ENCODE results near the gene MLF2. TPM values are rescaled to one million over a fixed set of nuclear protein-coding genes. Genes with fewer than 3 reads are reported as not detected.

MLF2 gene
- total RNA-seq, 2 donors from 2014 or later: 219 to 393 TPM

DNA sequence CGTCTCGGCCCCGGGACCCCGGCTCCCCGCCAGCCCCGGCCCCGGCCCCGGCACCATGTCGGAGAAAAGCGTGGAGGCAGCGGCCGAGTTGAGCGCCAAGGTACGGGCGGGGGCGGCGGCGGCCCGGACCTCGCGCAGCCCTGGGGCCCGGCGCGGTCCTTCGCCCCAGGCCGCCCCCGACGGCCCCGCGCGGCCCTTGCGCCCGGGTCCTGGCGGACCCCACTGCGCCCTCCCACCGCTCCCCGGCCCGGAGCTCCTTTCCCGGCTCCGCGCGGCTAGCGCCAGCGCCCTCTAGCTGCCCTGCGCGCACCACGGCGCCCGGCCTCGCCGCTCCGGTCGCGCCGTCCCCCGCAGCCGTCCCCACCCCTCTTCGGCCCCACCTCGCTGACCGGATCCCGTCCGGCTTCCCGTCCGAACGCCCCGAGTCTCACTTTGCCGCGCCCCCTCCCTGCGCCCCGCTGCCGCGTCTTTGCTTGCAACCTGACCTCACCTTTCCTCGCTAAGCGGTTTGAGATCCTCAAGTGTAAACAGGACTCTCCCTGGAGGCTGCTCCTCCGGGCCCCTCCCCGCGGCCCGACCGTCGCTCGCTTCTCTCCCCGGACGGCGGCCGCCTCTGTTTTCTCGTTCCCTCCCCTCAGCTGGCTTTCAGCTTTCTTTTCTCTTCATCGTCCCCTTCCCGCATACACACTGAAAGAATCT is 13.9 kb upstream of the MLF2 start:
- H3K36me3 ChIP-seq (ENCODE audit: control insufficient read depth, insufficient read depth, low read length): peaks cover 24% of the 10 kb centered on the region
- no peaks in the 10 kb centered on the region for H3K27me3 ChIP-seq (ENCODE audit: control insufficient read depth, insufficient read depth, low read length, poor library complexity, severe bottlenecking)
- peaks cover 15% of the 10 kb centered on the region for H3K4me1 ChIP-seq (ENCODE audit: control insufficient read depth, insufficient read depth, low read length)
- peak; percentile 94 for DNase-seq
- H3K9me3 ChIP-seq (ENCODE audit: control insufficient read depth, low read length): no peaks in the 10 kb centered on the region
- 0% methylated on average over 38 to 88 of the region's 88 CpGs for WGBS, 2 experiments (ENCODE audit: insufficient coverage in 1 of 2, insufficient read length in 1 of 2)
- H3K27ac ChIP-seq (ENCODE audit: low read depth, low read length): peak overlapping the region; percentile 55
- TF ChIP-seq, protein P1, sequence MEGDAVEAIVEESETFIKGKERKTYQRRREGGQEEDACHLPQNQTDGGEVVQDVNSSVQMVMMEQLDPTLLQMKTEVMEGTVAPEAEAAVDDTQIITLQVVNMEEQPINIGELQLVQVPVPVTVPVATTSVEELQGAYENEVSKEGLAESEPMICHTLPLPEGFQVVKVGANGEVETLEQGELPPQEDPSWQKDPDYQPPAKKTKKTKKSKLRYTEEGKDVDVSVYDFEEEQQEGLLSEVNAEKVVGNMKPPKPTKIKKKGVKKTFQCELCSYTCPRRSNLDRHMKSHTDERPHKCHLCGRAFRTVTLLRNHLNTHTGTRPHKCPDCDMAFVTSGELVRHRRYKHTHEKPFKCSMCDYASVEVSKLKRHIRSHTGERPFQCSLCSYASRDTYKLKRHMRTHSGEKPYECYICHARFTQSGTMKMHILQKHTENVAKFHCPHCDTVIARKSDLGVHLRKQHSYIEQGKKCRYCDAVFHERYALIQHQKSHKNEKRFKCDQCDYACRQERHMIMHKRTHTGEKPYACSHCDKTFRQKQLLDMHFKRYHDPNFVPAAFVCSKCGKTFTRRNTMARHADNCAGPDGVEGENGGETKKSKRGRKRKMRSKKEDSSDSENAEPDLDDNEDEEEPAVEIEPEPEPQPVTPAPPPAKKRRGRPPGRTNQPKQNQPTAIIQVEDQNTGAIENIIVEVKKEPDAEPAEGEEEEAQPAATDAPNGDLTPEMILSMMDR (conservative IDR thresholded peaks at IDR 0.05): peak; percentile 93
- no peaks in the 10 kb centered on the region for H3K9me3 Mint-ChIP-seq
- peak overlapping the region; percentile 82 for H3K9ac ChIP-seq (ENCODE audit: extremely low read depth, low read length, poor library complexity, severe bottlenecking)
- peak overlapping the region; percentile 91 for H3K27ac Mint-ChIP-seq
- H3K36me3 Mint-ChIP-seq (ENCODE audit: low read depth): peaks cover 24% of the 10 kb centered on the region
- peak overlapping the region; percentile 82 for H3K4me3 Mint-ChIP-seq
- peaks cover 13% of the 10 kb centered on the region for H3K27me3 Mint-ChIP-seq (ENCODE audit: insufficient read depth)
- peaks cover 44% of the 10 kb centered on the region for H3K4me1 Mint-ChIP-seq
- H3K4me3 ChIP-seq (ENCODE audit: low read length): peak overlapping the region; percentile 94

DNA sequence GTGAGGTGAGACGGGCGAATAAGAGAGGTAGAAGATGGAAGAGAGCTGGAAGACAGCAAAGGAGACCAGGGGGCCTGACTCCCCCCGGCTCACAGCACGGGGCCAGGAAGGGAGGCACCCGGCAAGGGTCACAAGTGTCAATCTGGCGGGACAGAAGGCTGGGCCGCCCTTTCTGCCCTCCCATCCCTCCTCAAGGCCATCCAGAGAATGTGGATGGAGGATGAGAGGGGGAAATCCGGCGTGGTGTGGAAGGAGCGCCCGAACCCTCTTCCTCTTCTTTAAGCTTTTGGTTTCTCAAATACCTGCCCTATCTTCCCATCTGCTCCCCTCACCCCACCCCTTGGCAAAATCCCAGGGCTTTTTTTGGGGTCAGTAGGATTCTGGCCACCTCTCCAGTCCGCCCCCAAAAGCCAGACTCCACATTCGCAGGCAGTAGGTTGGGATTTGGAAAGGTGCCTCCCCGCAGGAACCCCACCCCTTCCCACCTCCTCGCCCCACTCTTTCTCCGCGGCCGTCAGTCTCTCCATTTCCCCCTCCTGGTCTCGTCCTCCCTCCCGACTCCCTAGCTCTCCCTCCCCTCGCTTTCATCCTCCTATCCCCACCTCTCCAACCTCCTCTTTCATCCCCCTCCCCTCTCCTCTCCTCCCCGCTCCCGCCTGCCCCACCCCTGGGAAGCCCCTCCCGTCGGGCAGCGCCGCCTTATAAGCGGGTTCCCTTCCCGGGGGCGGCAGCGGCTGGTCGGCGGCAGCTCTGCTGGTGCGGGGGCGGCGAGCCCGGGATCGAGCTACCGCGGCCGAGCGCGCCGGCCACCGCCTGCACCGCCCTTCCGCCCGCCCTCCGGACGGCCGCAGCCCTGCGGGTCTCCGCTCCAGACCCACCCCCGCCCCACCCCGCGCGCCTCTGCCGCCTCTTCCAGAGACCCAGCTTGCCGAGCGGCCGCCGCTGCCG is 13.0 kb upstream of the MLF2 start, which contains the start of gene PTMS:
Gene PTMS, plus strand, starts transcription at position 730 of the 948 bp plus-strand sequence. CDS start 343 bp downstream, outside the sequence.
- DNase-seq: peak; percentile 98
- peaks cover 15% of the 10 kb centered on the region for H3K36me3 ChIP-seq (ENCODE audit: control insufficient read depth, insufficient read depth, low read length)
- no peaks in the 10 kb centered on the region for H3K27me3 ChIP-seq (ENCODE audit: control insufficient read depth, insufficient read depth, low read length, poor library complexity, severe bottlenecking)
- 0% methylated on average over 10 to 60 of the region's 63 CpGs for WGBS, 2 experiments (ENCODE audit: insufficient coverage in 1 of 2, insufficient read length in 1 of 2)
- TF ChIP-seq, protein P1 (conservative IDR thresholded peaks at IDR 0.05): no peak
- H3K9ac ChIP-seq (ENCODE audit: extremely low read depth, low read length, poor library complexity, severe bottlenecking): peak within 1 kb of the TSS; percentile 82
- Mint-ChIP-seq H3K27me3 (ENCODE audit: insufficient read depth) (peaks cover 4% of the 10 kb centered on the region), H3K4me3 (peak within 1 kb of the TSS; percentile 82), H3K27ac (peak within 1 kb of the TSS; percentile 91), H3K9me3 (no peaks in the 10 kb centered on the region), H3K36me3 (ENCODE audit: low read depth) (peaks cover 15% of the 10 kb centered on the region), H3K4me1 (peaks cover 44% of the 10 kb centered on the region)
- H3K4me1 ChIP-seq (ENCODE audit: control insufficient read depth, insufficient read depth, low read length): peaks cover 15% of the 10 kb centered on the region
- H3K27ac ChIP-seq (ENCODE audit: low read depth, low read length): peak within 1 kb of the TSS; percentile 65
- H3K9me3 ChIP-seq (ENCODE audit: control insufficient read depth, low read length): no peaks in the 10 kb centered on the region
- H3K4me3 ChIP-seq (ENCODE audit: low read length): peak within 1 kb of the TSS; percentile 94

DNA sequence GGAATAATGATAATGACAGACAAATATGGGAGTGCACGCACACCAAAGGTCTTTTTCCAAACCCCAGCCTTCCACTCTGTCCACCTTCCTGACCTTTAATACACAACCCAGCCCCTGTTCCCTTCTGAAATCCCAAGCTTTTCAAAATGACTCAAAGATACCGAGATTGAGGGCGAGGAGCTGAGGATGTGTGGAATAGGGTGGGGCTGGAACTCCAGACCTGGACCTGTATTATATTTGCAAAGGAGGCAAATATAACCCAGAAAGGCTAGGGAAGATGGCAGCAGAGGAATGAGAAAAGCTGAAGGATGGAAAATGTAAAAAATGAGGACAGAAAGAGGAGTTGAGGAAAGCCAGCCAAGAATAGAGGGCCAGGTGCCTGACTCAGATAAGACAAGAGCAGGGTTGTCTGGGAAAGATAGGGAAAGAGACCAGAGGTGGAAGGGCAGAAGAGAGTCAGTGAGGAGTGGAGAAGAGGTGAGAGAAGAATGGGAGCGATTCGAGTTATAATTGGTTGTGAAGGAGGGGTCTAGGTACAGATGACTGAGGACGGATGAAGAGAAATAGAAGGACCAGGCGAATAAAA is 12.2 kb upstream of the MLF2 start:
- peak overlapping the region; percentile 71 for H3K27ac Mint-ChIP-seq
- Histone ChIP-seq H3K9me3 (ENCODE audit: control insufficient read depth, low read length) (no peaks in the 10 kb centered on the region), H3K9ac (ENCODE audit: extremely low read depth, low read length, poor library complexity, severe bottlenecking) (no peak overlapping the region), H3K4me1 (ENCODE audit: control insufficient read depth, insufficient read depth, low read length) (peaks cover 15% of the 10 kb centered on the region), H3K36me3 (ENCODE audit: control insufficient read depth, insufficient read depth, low read length) (peaks cover 9% of the 10 kb centered on the region), H3K27me3 (ENCODE audit: control insufficient read depth, insufficient read depth, low read length, poor library complexity, severe bottlenecking) (no peaks in the 10 kb centered on the region), H3K4me3 (ENCODE audit: low read length) (peak overlapping the region; percentile 81), H3K27ac (ENCODE audit: low read depth, low read length) (peak overlapping the region; percentile 65)
- 24 to 33% methylated on average over 6 to 7 of the region's 7 CpGs for WGBS, 2 experiments (ENCODE audit: insufficient coverage in 1 of 2, insufficient read length in 1 of 2)
- TF ChIP-seq, protein P1 (conservative IDR thresholded peaks at IDR 0.05): no peak
- H3K27me3 Mint-ChIP-seq (ENCODE audit: insufficient read depth): peaks cover 3% of the 10 kb centered on the region
- peaks cover 44% of the 10 kb centered on the region for H3K4me1 Mint-ChIP-seq
- peaks cover 10% of the 10 kb centered on the region for H3K36me3 Mint-ChIP-seq (ENCODE audit: low read depth)
- peak overlapping the region; percentile 82 for H3K4me3 Mint-ChIP-seq
- DNase-seq: no peak
- no peaks in the 10 kb centered on the region for H3K9me3 Mint-ChIP-seq
